K562 (cell line): Measurements from ENCODE around the gene PRR29. TPM values are rescaled to one million over a fixed set of nuclear protein-coding genes. Genes with fewer than 3 reads are reported as not detected.
A peak's percentile ranks its signal among the peaks of the same experiment; 100 is the strongest.

Experiments
- BCOR ChIP-seq: fragments of 450-650 bp; IDR thresholded peaks from 2 replicates; pipeline ENCODE4 v1.6.1; 2016
- COPS2 ChIP-seq: fragments of 450-650 bp; conservative IDR thresholded peaks from 2 replicates; pipeline ENCODE4 v1.6.1; 2016; ENCODE audit warnings: mild to moderate bottlenecking, moderate library complexity
- DIDO1 ChIP-seq: fragments of 450-650 bp; IDR thresholded peaks from 2 replicates; pipeline ENCODE4 v1.6.1; 2016; ENCODE audit warnings: low read depth, missing biosample characterization, missing genetic modification characterization
- HCFC1 ChIP-seq: IDR thresholded peaks from 2 replicates; pipeline ENCODE4 v1.6.1; 2012; ENCODE audit warnings: low read depth, low read length, improper control_type of control experiment
- PBX2 ChIP-seq, 2 experiments: IDR thresholded peaks in 1 of 2; conservative IDR thresholded peaks in 1 of 2; 2 replicates each; pipeline ENCODE4 v1.6.1; 2016; ENCODE audit warnings: low read depth in 2 of 2, mild to moderate bottlenecking in 1 of 2, missing compliant biosample characterization in 1 of 2, missing genetic modification characterization in 1 of 2, moderate library complexity in 1 of 2
- PYGO2 ChIP-seq: fragments of 450-650 bp; IDR thresholded peaks from 2 replicates; pipeline ENCODE4 v1.6.1; 2016; ENCODE audit warnings: mild to moderate bottlenecking, missing genetic modification characterization, moderate library complexity, missing compliant biosample characterization
- RUNX1 ChIP-seq: sonication (generic); IDR thresholded peaks from 2 replicates; pipeline ENCODE4 v1.6.1; 2016; ENCODE audit warnings: antibody characterized with exemption, low read depth
- SP1 ChIP-seq: sonication (generic); formaldehyde crosslinking; IDR thresholded peaks from 2 replicates; pipeline ENCODE4 v1.8.1; 2022; ENCODE audit warnings: mild to moderate bottlenecking, missing genetic modification reagents
- STAT5B ChIP-seq: fragments of 250-450 bp; sonication (Bioruptor Pico); IDR thresholded peaks from 2 replicates; pipeline ENCODE4 v1.8.0; 2021; ENCODE audit warnings: mild to moderate bottlenecking, inconsistent platforms
- ZFX ChIP-seq: sonication (generic); formaldehyde crosslinking; IDR thresholded peaks from 2 replicates; pipeline ENCODE4 v1.8.0; 2022; ENCODE audit warnings: mild to moderate bottlenecking, missing genetic modification reagents, moderate library complexity
- ZNF592 ChIP-seq: fragments of 450-650 bp; IDR thresholded peaks from 2 replicates; pipeline ENCODE4 v1.6.1; 2017; ENCODE audit warnings: antibody characterized with exemption, mild to moderate bottlenecking
- ZSCAN32 ChIP-seq: fragments of 450-650 bp; formaldehyde crosslinking; IDR thresholded peaks from 2 replicates; pipeline ENCODE4 v1.4.0; 2020; ENCODE audit warnings: mild to moderate bottlenecking, moderate library complexity
- polyA plus RNA-seq, 8 experiments: library from polyadenylated mRNA; depleted of rRNA in 4 of 8; stranded (reverse) in 5 of 8; unstranded in 3 of 8; fragments of >200 nt; fragmentation: Nextera tagmentation in 2 of 8; fragmentation: Illumina TruSeq in 1 of 8; extraction: Ambion mirVana in 2 of 8; extraction: Trizol in 1 of 8; gene quantifications; 2 replicates each; pipeline versions ENCODE4 v1.2.1 to v1.2.3, GENCODE V29; 2011 to 2014; ENCODE audit warnings: inconsistent platforms in 1 of 8, missing spikeins in 1 of 8
- total RNA-seq, 7 experiments: library from RNA; depleted of rRNA in 6 of 7; stranded (reverse); fragments of >200 nt in 6 of 7; fragmentation: Illumina TruSeq in 2 of 7; extraction: Trizol in 2 of 7; gene quantifications; 2 replicates each; pipeline versions ENCODE4 v1.2.1 to v1.2.3, GENCODE V29; 2011 to 2021; ENCODE audit warnings: low replicate concordance in 1 of 7
- TF ChIP-seq, protein P1 (sequence below): fragments of 200-800 bp; sonication (Bioruptor generic); IDR thresholded peaks from 2 replicates; pipeline ENCODE4 v1.6.1; 2016; ENCODE audit warnings: missing genetic modification characterization, missing compliant biosample characterization

PRR29 gene
- total and polyA plus RNA-seq, 9 of the 15 experiments (the other 6 are each of a cell fraction or from before 2014, with no cell fraction given), result 0.08 to 0.58 (median 0.15) TPM; not detected in 5

DNA sequence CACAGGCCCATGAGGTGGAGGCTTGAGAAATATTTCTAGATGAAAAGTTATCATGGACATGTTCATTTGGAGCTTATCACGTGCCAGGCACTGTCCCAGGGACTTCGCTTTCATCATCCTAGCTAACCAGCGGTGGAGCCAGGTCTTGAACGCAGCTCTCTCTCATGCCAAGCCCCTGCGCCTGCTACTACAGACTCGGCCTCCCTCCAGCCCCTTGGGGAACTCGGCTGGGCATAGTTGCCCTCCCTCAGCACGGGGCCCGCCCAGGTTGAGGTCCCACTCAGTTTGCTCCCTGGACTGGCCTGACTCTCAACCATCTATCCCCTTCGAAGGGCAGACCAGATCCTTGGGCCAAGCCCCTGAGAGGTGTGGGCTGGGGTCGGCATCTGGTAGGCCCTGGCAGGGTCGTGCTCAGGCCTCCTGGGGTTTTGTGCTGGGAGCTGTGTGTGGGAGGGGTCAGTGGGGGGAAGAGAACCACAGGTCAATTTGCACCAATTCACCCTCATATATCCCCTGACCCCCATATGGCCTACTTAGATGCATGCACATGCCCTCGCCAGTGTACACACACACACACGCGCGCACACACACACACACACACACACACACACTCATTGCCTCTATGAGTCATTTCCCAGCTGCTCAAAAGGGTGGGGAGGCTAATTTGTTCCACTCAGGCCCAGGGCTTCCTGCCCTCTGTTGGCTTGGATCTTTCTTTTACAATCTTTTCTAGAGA is 13.3 kb upstream of the PRR29 start (continued):
- TF ChIP-seq DIDO1 (peak; percentile 48; the same call in 1 of the 2 replicates), COPS2 (no peak), PBX2 (CRISPR knock-in tag; IDR thresholded peaks at IDR 0.05; ENCODE audit: low read depth) (no peak), PBX2 (tag; conservative IDR thresholded peaks at IDR 0.05; ENCODE audit: low read depth) (no peak), ZFX (CRISPR knock-in tag) (peak; percentile 20; the same call in 1 of the 2 replicates), STAT5B (no peak), HCFC1 (no peak), BCOR (no peak), ZSCAN32 (CRISPR knock-in tag) (no peak), SP1 (CRISPR knock-in tag) (no peak), RUNX1 (no peak), ZNF592 (no peak), PYGO2 (tag) (no peak)
- TF ChIP-seq, protein P1, sequence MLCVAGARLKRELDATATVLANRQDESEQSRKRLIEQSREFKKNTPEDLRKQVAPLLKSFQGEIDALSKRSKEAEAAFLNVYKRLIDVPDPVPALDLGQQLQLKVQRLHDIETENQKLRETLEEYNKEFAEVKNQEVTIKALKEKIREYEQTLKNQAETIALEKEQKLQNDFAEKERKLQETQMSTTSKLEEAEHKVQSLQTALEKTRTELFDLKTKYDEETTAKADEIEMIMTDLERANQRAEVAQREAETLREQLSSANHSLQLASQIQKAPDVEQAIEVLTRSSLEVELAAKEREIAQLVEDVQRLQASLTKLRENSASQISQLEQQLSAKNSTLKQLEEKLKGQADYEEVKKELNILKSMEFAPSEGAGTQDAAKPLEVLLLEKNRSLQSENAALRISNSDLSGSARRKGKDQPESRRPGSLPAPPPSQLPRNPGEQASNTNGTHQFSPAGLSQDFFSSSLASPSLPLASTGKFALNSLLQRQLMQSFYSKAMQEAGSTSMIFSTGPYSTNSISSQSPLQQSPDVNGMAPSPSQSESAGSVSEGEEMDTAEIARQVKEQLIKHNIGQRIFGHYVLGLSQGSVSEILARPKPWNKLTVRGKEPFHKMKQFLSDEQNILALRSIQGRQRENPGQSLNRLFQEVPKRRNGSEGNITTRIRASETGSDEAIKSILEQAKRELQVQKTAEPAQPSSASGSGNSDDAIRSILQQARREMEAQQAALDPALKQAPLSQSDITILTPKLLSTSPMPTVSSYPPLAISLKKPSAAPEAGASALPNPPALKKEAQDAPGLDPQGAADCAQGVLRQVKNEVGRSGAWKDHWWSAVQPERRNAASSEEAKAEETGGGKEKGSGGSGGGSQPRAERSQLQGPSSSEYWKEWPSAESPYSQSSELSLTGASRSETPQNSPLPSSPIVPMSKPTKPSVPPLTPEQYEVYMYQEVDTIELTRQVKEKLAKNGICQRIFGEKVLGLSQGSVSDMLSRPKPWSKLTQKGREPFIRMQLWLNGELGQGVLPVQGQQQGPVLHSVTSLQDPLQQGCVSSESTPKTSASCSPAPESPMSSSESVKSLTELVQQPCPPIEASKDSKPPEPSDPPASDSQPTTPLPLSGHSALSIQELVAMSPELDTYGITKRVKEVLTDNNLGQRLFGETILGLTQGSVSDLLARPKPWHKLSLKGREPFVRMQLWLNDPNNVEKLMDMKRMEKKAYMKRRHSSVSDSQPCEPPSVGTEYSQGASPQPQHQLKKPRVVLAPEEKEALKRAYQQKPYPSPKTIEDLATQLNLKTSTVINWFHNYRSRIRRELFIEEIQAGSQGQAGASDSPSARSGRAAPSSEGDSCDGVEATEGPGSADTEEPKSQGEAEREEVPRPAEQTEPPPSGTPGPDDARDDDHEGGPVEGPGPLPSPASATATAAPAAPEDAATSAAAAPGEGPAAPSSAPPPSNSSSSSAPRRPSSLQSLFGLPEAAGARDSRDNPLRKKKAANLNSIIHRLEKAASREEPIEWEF, result no peak
